Measurements from ENCODE around the gene KIAA0232.

Gene KIAA0232

GRCh38 chr4:6857009-6857882 is 74.7 kb downstream of the KIAA0232 start:
- Histone ChIP-seq H3K36me3 (ENCODE audit: control insufficient read depth, low read length) (peaks cover 50% of the 10 kb centered on the region), H3K9me2 (replicated peaks; ENCODE audit: control insufficient read depth, low read length) (no peaks in the 10 kb centered on the region), H3F3A (ENCODE audit: control insufficient read depth, insufficient read depth) (no peaks in the 10 kb centered on the region), H3K27ac (ENCODE audit: low read depth, low read length) (no peak overlapping the region), H3K79me2 (ENCODE audit: control insufficient read depth, low read length) (no peaks in the 10 kb centered on the region), H3K27me3 (ENCODE audit: control insufficient read depth, low read length) (no peaks in the 10 kb centered on the region), H3K4me3 (ENCODE audit: low read length) (no peak overlapping the region), H3K9me3 (ENCODE audit: control insufficient read depth, insufficient read depth, low read length) (no peaks in the 10 kb centered on the region), H3K4me2 (ENCODE audit: low read length) (no peak overlapping the region), H4K20me1 (ENCODE audit: control insufficient read depth, insufficient read depth, low read depth, low read length) (no peaks in the 10 kb centered on the region), H3K4me1 (ENCODE audit: control insufficient read depth, low read length) (peaks cover 4% of the 10 kb centered on the region; the same call in 1 of the 2 replicates)
- no peak for TF ChIP-seq EZH2phosphoT487 (IDR thresholded peaks at IDR 0.05; ENCODE audit: borderline replicate concordance, low read length)
- TF ChIP-seq CTCF (IDR thresholded peaks at IDR 0.05; ENCODE audit: low read depth, low read length, poor library complexity, severe bottlenecking): no peak

- H3K9me2 ChIP-seq (replicated peaks; ENCODE audit: control insufficient read depth, low read length): no peaks in the 10 kb centered on the region
- TF ChIP-seq EZH2phosphoT487 (IDR thresholded peaks at IDR 0.05; ENCODE audit: borderline replicate concordance, low read length): no peak
- TF ChIP-seq CTCF (IDR thresholded peaks at IDR 0.05; ENCODE audit: low read depth, low read length, poor library complexity, severe bottlenecking): no peak
- no peaks in the 10 kb centered on the region for H3K27me3 ChIP-seq (ENCODE audit: control insufficient read depth, low read length)
- H3F3A ChIP-seq (ENCODE audit: control insufficient read depth, insufficient read depth): no peaks in the 10 kb centered on the region; the same call in 1 of the 2 replicates
- H3K4me1 ChIP-seq (ENCODE audit: control insufficient read depth, low read length): peaks cover 4% of the 10 kb centered on the region; the same call in 1 of the 2 replicates
- H3K79me2 ChIP-seq (ENCODE audit: control insufficient read depth, low read length): no peaks in the 10 kb centered on the region
- no peaks in the 10 kb centered on the region for H3K9me3 ChIP-seq (ENCODE audit: control insufficient read depth, insufficient read depth, low read length)
- peaks cover 64% of the 10 kb centered on the region for H3K36me3 ChIP-seq (ENCODE audit: control insufficient read depth, low read length)
- no peak overlapping the region for H3K27ac ChIP-seq (ENCODE audit: low read depth, low read length)
- H3K4me3 ChIP-seq (ENCODE audit: low read length): no peak overlapping the region
- no peak overlapping the region for H3K4me2 ChIP-seq (ENCODE audit: low read length)
- H4K20me1 ChIP-seq (ENCODE audit: control insufficient read depth, insufficient read depth, low read depth, low read length): no peaks in the 10 kb centered on the region
Measured at GRCh38 chr4:6858997-6859396, 76.5 kb downstream of the KIAA0232 start.

GRCh38 chr4:6859543-6859942 is 77.0 kb downstream of the KIAA0232 start:
- Histone ChIP-seq H3F3A (ENCODE audit: control insufficient read depth, insufficient read depth) (no peaks in the 10 kb centered on the region; the same call in 1 of the 2 replicates), H3K9me2 (replicated peaks; ENCODE audit: control insufficient read depth, low read length) (no peaks in the 10 kb centered on the region), H3K4me1 (ENCODE audit: control insufficient read depth, low read length) (peaks cover 4% of the 10 kb centered on the region; the same call in 1 of the 2 replicates), H3K9me3 (ENCODE audit: control insufficient read depth, insufficient read depth, low read length) (no peaks in the 10 kb centered on the region), H4K20me1 (ENCODE audit: control insufficient read depth, insufficient read depth, low read depth, low read length) (no peaks in the 10 kb centered on the region), H3K4me2 (ENCODE audit: low read length) (no peak overlapping the region), H3K36me3 (ENCODE audit: control insufficient read depth, low read length) (peaks cover 68% of the 10 kb centered on the region), H3K27ac (ENCODE audit: low read depth, low read length) (no peak overlapping the region), H3K79me2 (ENCODE audit: control insufficient read depth, low read length) (no peaks in the 10 kb centered on the region), H3K4me3 (ENCODE audit: low read length) (no peak overlapping the region), H3K27me3 (ENCODE audit: control insufficient read depth, low read length) (no peaks in the 10 kb centered on the region)
- TF ChIP-seq EZH2phosphoT487 (IDR thresholded peaks at IDR 0.05; ENCODE audit: borderline replicate concordance, low read length) (no peak), CTCF (IDR thresholded peaks at IDR 0.05; ENCODE audit: low read depth, low read length, poor library complexity, severe bottlenecking) (no peak)
